Measurements from ENCODE around the gene C10orf88. TPM values are rescaled to one million over a fixed set of nuclear protein-coding genes. Genes with fewer than 3 reads are reported as not detected.
A peak's percentile ranks its signal among the peaks of the same experiment; 100 is the strongest.
"Not testable (repeated sequence)": the region's sequence is repeated elsewhere in the genome, so short reads cannot be mapped to it uniquely, and the experiment has no call there.

Gene C10orf88
- total RNA-seq, 1 experiment from 2014 or later, result 6.2 TPM

GRCh38 chr10:122911889-122912484 lies 42.0 kb downstream of the C10orf88 start:
- intact Hi-C loops (cut with micrococcal nuclease), result no loop called here
- POLR2A ChIA-PET (ENCODE audit: unreplicated experiment), result no interaction called here

GRCh38 chr10:122910310-122910709 lies 43.7 kb downstream of the C10orf88 start, which contains the start of gene FAM24A:
Gene FAM24A, plus strand, starts transcription at chr10:122910610. Its CDS starts 1,025 bp downstream, at chr10:122911635.
- ATAC-seq, result no peak
- no TSS peak for BruUV-seq (replicated peaks)
- CTCF ChIA-PET, result no interaction called here

More at GRCh38 chr10:122911889-122912484, 42.0 kb downstream of the C10orf88 start:
- Histone ChIP-seq H3F3A (ENCODE audit: low read length, unreplicated experiment) (no peaks in the 10 kb centered on the region), H3K79me2 (ENCODE audit: low read length) (no peaks in the 10 kb centered on the region), H3K36me3 (ENCODE audit: low read depth, low read length) (no peaks in the 10 kb centered on the region), H3K4me1 (ENCODE audit: insufficient read depth, low read length) (no peaks in the 10 kb centered on the region), H3K4me3 (ENCODE audit: low read length) (no peak overlapping the region), H2AFZ (ENCODE audit: low read length) (no peak overlapping the region), H3K4me2 (ENCODE audit: low read length) (no peak overlapping the region), H4K20me1 (ENCODE audit: low read length) (no peaks in the 10 kb centered on the region), H3K9me3 (ENCODE audit: low read length) (no peaks in the 10 kb centered on the region), H3K9me2 (replicated peaks; ENCODE audit: low read length) (no peaks in the 10 kb centered on the region), H3K27me3 (ENCODE audit: low read length) (no peaks in the 10 kb centered on the region), H3K9ac (ENCODE audit: low read length) (no peak overlapping the region), H3K27ac (ENCODE audit: low read length) (no peak overlapping the region)
- CTCF ChIA-PET, result no interaction called here
- peak; percentile 65 for DNase-seq
- TF ChIP-seq EZH2phosphoT487 (IDR thresholded peaks at IDR 0.05; ENCODE audit: borderline replicate concordance, low read length), result no peak
- TF ChIP-seq CTCF (conservative IDR thresholded peaks at IDR 0.05; ENCODE audit: low read depth, low read length), result no peak
- no peak for TF ChIP-seq EZH2 (IDR thresholded peaks at IDR 0.05; ENCODE audit: low read length, unreplicated experiment)
- no TSS peak for BruUV-seq (replicated peaks)
- peak; percentile 67 for ATAC-seq

GRCh38 chr10:122903861-122904260 lies 50.2 kb downstream of the C10orf88 start:
- H2AFZ ChIP-seq (ENCODE audit: low read length); intact Hi-C loops (cut with micrococcal nuclease); H3K79me2 ChIP-seq (ENCODE audit: low read length); H4K20me1 ChIP-seq (ENCODE audit: low read length); DNase-seq; H3K9me2 ChIP-seq (replicated peaks; ENCODE audit: low read length); H3F3A ChIP-seq (ENCODE audit: low read length, unreplicated experiment); H3K27ac ChIP-seq (ENCODE audit: low read length); H3K27me3 ChIP-seq (ENCODE audit: low read length); ATAC-seq; H3K4me3 ChIP-seq (ENCODE audit: low read length); CTCF ChIA-PET; H3K36me3 ChIP-seq (ENCODE audit: low read depth, low read length); H3K4me2 ChIP-seq (ENCODE audit: low read length); H3K4me1 ChIP-seq (ENCODE audit: insufficient read depth, low read length); BruUV-seq (replicated peaks); H3K9me3 ChIP-seq (ENCODE audit: low read length); H3K9ac ChIP-seq (ENCODE audit: low read length); POLR2A ChIA-PET (ENCODE audit: unreplicated experiment): not testable (repeated sequence)

More at GRCh38 chr10:122910310-122910709, 43.7 kb downstream of the C10orf88 start, which contains the start of gene FAM24A:
- Histone ChIP-seq H3K27ac (ENCODE audit: low read length) (no peak within 1 kb of the TSS), H3K79me2 (ENCODE audit: low read length) (no peaks in the 10 kb centered on the region), H3F3A (ENCODE audit: low read length, unreplicated experiment) (no peaks in the 10 kb centered on the region), H3K4me3 (ENCODE audit: low read length) (no peak within 1 kb of the TSS), H3K9me3 (ENCODE audit: low read length) (no peaks in the 10 kb centered on the region), H3K9ac (ENCODE audit: low read length) (no peak within 1 kb of the TSS), H3K27me3 (ENCODE audit: low read length) (no peaks in the 10 kb centered on the region), H4K20me1 (ENCODE audit: low read length) (no peaks in the 10 kb centered on the region), H3K36me3 (ENCODE audit: low read depth, low read length) (no peaks in the 10 kb centered on the region), H3K9me2 (replicated peaks; ENCODE audit: low read length) (no peaks in the 10 kb centered on the region), H2AFZ (ENCODE audit: low read length) (no peak within 1 kb of the TSS), H3K4me1 (ENCODE audit: insufficient read depth, low read length) (no peaks in the 10 kb centered on the region), H3K4me2 (ENCODE audit: low read length) (no peak within 1 kb of the TSS)
- TF ChIP-seq EZH2 (IDR thresholded peaks at IDR 0.05; ENCODE audit: low read length, unreplicated experiment) (no peak), CTCF (conservative IDR thresholded peaks at IDR 0.05; ENCODE audit: low read depth, low read length) (no peak), EZH2phosphoT487 (IDR thresholded peaks at IDR 0.05; ENCODE audit: borderline replicate concordance, low read length) (no peak)
- POLR2A ChIA-PET (ENCODE audit: unreplicated experiment), result interaction anchor here (0.7 kb wide), 1 partner anchor 859 kb away, joined by 3 read pairs; no protein-coding TSS in a partner anchor
- DNase-seq, result no peak
- intact Hi-C loops (cut with micrococcal nuclease), result no loop called here
